Measurements from ENCODE around the gene COL4A1. TPM values are rescaled to one million over a fixed set of nuclear protein-coding genes. Genes with fewer than 3 reads are reported as not detected.

The COL4A1 gene
- total RNA-seq, 1 experiment from 2014 or later: 207 TPM

DNA sequence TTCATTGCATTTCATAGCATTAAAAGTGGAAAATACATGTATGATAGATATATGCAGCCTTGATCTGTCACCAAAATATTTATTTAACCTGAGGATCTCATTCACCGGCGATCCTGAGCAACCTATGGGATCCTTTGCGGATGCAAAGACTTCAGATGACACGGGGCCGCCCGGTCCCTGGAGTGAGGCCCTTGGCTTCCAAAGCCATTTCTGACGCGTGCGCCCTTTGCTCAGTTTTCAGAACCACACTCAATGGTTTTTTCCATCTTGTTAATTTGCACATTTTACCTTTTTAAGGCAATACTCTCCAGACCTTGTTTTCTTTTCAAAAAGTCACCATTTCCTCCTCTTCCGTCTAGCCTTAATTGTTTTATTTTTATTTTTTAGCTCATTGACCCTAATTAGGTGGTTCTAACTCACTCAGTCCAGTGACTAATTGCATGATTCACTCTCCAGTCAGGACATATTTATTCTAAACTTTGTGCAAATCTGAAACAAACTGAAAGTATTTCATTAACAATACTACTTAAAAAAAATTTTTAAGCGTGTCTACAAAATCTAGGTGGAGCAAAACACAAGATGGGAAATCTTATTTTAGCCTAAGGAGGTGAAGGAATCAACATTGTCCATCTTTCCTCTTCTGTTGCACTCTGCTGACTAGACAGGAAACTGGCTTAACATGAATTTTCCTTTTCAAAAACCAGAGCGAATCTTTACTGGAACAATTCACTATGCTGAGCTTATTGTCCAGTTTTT is 47.9 kb downstream of the COL4A1 start:
- DNase-seq (ENCODE audit: low read depth): peak; percentile 46

DNA sequence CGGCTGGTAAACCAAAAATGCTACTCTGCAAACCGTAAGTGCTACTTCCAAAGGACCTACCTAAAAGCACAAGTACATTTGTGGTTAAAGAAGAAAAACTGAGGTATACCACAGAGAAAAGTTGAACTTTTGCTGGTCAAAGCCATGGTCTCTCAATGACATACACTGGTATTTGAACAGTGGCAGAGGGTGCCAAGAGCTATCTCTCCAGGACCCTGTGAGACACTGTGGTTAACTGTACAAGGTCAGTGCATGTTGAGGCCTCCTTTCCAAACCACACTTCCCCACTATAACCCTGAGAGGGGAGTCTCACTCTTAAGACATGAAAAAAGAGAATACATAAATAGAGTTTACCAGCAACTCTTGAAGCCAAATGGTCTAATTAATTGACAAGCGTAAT is 49.5 kb downstream of the COL4A1 start:
- DNase-seq (ENCODE audit: low read depth): peak; percentile 10

DNA sequence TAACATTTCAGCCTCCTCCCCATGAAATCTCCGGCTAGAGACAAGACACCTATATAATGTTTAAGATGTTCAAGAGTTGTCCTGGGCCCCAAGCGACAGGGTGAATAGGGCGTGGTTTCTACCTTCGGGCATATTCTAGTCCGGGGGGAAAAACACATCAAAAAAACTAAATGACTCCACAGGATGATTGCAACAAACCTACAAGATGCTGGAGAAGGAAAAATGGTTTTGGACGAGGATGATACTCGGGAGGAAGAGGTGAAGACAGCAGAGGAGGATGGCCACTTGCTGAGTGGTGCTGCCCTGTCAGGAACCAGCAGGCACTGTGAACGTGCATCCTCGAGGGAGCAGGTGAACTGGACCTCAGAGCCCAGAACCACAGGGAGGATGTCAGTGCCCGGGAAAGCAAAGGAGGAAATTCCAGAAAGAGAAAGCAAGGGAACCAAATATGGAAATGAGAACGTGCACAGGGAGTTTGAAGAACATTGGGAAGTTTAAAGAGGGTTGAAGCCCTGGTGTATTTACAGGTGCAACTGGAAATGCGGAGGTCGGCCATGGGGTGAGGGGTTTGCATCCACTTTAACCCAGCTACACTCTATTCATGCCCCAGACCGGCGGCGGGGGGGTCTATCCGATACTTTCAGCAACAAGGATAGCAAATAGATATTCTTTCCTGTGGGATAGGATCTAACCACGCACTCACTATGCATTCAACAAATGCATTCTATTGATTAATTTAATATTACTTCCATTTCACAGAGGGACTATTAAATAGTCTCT is 50.6 kb downstream of the COL4A1 start:
- DNase-seq (ENCODE audit: low read depth): no peak

DNA sequence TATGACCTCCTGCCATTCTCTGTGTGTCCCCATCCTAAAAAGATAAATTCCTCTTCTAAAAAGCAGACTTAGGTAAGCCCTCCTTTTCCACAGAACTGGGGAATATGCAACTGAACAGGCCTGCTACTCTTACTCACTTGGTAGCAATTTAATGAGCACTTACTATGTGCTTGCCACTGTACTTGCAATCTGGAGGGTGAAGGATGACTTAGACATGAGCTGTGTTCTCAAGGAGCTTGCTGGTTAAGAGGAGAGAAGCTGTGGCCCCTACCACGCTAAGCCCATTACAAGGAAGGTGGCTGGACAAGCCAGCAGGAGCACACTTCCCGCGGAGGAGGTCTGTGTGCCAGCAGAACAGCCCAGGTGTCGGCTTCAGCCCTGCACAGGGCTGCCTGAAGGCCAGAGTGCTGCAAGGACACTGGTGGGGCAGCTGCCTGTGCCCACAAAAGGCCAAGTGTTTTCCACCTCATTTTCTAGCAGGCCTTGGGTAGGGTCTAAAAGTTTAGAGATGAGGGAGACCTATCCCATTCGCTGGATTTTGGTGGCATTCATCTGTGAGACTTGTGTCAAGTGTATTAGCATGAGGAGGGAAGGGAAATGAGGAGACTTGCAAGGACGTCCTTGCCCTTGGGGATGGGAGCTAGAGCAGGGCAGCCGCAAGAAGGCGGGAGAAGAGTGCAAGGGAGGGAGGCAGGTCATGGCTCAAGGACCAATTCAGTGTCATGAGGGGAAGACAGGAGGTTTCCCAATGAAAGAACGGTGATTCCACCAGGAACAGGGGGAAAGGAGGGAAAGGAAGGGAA is 52.0 kb downstream of the COL4A1 start:
- no peak for DNase-seq (ENCODE audit: low read depth)

DNA sequence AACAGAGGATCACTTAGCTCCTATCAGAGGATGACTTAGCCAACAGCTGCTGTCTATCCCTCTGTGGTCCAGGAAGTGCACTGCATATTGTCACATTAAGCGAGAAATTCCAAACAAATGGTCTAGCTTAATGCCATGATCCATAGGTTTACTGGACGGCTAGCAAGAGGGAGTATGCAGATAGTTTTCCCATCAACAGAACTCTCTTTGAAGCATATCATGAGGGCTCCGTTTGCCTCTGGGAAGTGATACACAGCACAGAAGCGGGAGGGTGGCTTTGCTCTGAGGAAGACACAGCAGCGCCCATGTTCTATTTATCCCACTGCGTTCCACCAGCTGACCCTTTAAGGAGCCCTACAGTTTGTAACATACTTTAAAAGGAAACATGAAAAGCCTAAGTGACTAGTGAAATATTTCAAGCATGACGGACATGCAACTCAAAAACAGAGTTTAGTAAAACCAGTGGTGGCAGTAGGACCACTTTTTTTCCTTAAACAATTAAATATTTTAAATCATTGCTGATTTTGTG is 52.7 kb downstream of the COL4A1 start:
- DNase-seq (ENCODE audit: low read depth): no peak

DNA sequence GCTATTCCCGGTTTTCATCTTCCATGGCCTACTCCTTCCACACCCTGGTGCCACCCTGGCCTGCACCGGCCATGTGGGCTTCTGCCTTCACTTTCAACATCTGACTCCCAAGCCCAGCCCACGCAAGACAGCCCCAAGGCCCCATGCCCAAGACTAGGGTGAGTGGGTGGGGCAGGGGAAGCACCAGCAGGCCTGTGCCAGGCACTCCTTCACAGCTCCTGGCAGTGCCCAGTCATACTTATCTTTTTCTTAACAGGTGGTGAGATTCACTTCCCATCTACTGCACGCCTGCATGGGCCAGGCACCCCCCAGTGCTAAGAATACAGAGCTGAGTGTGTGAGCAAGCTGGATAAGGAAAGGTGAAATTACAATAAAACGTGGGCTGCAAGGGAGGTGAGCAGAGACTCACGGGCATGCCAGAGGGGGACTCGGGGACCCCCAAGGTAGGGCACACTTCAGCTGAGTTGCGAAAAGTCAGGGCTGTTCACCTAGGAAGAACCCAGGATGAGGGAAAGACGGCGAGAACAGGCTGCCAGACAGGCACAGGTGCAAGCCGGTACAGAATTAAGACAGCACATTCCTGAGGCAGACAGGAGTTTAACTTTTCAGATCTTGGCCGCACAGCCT is 55.7 kb downstream of the COL4A1 start:
- DNase-seq (ENCODE audit: low read depth): no peak

DNA sequence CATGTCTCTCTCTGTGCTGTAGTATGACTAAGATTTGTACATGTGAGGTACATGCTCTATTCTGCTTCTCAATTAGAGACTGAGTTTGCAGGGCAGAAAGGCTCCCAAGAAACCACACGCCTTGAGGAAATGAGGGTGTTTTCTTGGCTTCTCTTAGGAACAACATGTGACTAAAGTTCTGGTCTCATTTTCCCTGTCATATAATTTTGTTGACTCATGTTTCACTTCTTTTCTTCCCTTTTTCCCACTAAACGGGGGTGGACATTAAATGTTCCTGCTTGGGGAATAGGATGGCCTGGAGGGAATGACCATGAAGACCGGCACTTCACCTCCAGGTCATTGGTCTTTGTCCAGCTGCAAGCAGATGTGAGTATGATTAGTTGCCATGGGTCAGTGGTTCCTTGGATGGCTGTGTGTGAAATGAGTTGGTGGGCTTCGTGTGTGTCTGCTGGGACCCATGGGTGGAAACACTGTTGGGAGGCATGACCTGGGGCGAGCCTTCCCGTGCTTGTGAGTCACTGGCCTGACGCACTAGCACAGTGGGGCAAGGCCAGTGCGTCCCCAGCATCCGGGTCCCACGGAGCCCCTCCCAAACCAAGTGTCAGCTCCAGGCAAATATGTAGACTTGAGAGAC is 56.6 kb downstream of the COL4A1 start:
- DNase-seq (ENCODE audit: low read depth): peak; percentile 88

DNA sequence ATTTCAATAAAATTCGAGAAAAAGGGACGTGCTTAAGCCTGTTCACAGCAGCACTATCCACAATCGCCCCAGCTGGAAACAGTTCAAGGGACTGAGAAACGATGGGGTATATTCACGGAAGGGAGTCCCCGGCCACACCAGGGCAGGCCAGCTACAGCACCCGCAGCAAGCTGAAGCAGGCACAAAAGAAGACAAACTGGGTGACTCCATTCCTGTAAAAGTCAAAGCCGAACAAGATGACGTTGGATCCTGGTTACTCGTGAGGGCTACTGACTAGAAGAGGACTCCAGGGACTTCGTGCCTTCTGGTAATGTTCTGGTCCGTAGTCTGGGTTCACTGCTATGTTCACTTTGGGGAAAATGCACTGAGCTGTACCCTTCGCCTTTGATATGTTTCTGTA is 57.6 kb downstream of the COL4A1 start:
- DNase-seq (ENCODE audit: low read depth): no peak

DNA sequence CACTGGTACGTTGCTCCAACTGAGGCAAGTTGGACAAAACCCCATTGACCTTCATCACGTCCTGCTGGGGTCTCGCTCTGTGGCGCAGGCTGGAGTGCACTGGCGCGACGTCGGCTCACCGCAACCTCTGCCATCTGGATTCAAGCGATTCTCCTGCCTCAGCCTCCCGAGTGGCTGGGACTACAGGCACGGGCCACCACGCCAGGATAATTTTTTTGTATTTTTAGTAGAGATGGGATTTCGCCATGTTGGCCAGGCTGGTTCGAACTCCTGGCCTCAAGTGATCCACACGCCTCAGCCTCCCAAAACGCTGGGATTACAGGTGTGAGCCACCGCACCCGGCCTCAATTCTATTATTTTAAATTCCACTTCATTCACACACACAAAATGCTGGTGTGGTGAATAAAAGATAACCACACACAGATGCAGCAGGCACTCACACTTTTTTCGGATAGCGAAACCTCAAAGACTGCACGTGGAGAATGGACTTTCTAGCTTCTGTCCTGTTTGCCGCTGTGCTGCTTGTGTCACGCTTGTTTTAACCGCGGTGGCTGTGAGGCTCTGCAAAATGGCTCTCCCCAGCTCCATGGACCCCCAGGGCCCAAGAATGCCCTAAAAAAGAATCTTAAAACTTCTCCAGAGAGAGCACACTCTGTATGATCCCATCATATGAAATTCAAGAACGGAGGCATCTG is 58.4 kb downstream of the COL4A1 start:
- DNase-seq (ENCODE audit: low read depth): no peak

DNA sequence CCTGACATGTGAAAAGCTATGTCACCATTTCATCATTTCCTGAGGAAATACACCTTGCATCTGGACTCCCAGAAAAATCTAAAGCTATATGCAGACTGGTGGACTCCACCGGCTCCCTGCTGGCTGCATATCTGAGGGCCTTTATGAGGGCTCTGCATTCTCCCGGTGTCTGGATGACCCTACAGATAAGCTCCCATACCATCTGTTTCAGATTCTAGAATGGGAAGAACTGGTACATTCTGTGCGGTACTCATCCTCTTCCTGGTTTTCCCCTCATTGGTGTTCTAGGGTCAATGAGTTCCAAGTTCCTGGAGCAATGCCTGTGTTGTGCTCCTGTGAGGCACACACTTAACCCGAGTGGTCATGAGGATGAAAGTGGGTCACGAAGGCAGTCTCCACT is 60.4 kb downstream of the COL4A1 start:
- DNase-seq (ENCODE audit: low read depth): no peak

DNA sequence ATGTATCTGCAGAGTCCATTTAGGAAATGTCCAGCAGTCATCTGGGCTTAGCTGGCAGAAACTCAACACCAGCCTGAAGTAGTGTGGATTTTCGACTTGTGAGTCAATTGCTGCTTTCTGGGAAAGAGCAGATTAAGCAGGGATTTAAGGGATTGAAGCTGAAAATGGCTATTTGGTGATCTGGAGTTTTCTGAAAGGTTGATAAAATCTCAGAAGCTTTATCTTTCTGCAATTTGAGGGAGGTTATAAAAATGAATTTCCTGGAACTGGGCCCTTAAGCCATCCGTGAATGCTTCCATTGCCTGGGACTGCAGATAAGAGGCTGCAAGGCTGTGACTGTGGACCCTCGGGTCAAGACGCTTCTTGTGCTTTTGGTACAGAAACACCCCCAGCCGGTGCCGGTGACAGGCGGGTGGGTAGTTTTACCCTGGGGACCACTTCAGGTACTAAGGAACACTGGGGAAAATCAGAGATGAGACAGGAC is 61.5 kb downstream of the COL4A1 start:
- DNase-seq (ENCODE audit: low read depth): no peak

DNA sequence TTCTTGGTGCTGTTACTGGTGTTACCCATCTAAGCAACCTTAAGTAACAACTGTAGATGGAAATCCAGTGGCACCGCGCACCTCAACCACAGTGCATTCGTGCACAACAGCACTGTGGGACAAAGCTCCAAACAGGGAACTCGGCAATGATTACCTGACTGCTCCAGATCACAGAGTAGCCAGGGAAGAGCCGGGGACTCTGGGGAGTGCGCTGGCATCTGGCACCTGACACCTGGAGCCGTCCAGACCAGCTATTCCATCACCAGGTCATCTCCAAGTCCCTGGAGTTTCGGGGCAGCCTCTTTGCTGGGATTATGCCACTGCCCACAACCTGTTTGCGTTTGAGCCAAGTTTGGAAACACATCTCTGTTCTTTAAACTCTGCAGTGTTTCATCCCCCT is 62.0 kb downstream of the COL4A1 start:
- no peak for DNase-seq (ENCODE audit: low read depth)

DNA sequence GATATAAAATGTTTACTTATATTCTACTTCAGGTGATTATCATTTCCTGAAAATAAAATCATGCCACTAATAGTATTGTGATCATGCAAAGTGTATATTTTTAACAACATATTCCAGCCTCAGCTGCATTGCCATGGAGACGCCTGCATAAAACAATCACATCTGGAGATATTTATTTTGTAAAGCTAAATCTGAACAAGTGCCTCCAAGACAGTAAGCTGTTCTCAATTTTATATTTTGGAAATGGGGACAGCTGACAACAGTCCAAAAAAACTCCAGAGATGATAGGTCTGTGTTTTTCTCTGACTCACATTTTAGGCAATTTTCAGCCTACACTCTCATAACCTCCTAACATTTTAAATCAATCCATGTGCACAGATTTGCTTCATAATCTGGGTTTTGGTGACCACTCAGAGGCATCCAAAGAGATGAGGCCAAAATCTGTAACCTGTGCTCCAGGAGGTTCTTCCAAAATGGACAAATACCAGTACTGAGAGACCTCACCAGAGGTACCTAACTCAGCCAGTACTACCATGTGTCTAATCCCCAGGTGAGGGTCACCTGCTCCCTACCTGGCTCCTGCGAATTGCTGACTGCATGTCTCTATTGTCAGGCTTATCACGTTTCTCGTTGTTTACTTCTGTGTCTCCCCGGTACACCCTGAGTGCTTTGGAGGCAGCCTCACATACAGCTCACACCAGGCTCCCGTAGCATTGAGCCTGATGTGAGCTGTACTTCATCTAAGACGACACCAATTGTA is 62.7 kb downstream of the COL4A1 start:
- no peak for DNase-seq (ENCODE audit: low read depth)

DNA sequence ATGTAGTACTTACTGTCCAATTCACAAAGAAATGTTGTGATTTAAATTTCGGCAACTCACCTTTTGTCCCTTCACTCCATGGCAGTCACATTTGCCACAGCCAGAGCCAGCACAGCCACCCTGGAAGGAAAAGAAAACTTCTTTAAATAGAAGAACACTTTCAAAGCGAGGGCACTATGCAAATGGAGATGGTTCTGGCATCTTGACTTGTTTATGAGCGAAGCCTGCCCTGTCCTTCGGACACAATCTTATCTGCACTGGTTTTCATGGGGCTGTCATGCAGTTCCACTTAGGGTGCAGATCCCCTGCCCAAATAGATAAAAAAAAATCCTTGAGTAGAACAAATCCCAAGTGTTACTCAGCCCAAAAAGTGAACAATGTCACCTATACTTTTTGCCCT is 64.3 kb downstream of the COL4A1 start:
- no peak for DNase-seq (ENCODE audit: low read depth)

DNA sequence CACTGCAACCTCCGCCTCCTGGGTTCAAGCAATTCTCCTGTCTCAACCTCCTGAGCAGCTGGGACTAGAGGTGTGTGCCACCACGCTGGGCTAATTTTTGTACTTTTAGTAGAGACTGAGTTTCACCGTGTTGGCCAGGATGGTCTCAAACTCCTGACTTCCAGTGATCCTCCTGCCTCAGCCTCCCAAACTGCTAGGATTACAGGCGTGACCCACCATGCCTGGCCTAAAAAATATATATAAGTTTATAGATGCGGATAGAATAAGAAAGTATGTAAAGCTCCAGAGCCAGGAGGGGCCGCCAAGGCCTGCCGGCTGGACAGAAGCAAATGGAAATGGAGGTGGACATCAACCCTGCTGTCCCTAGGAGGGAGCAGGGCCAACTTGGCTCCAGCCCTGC is 66.0 kb downstream of the COL4A1 start:
- no peak for DNase-seq (ENCODE audit: low read depth)

DNA sequence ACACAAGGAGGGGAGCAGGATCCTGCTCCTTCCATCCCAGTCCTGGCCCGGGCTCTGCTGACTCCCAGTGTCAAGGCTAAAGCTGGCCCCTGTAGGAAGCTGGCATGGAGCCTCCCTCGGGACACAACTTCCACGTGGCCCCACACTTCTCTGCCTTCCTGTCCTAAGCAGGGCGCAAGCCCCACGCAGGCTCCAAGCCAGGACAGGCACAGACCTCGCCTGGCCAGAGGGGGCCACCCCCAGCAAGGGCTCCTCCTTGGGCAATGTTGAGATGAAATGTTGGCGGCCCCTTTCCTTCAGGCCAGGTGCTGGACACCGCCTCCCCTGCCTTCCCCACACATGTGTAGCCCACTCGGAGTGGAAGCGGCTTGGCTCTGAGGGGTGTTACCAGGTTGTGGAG is 66.6 kb downstream of the COL4A1 start:
- no peak for DNase-seq (ENCODE audit: low read depth)

DNA sequence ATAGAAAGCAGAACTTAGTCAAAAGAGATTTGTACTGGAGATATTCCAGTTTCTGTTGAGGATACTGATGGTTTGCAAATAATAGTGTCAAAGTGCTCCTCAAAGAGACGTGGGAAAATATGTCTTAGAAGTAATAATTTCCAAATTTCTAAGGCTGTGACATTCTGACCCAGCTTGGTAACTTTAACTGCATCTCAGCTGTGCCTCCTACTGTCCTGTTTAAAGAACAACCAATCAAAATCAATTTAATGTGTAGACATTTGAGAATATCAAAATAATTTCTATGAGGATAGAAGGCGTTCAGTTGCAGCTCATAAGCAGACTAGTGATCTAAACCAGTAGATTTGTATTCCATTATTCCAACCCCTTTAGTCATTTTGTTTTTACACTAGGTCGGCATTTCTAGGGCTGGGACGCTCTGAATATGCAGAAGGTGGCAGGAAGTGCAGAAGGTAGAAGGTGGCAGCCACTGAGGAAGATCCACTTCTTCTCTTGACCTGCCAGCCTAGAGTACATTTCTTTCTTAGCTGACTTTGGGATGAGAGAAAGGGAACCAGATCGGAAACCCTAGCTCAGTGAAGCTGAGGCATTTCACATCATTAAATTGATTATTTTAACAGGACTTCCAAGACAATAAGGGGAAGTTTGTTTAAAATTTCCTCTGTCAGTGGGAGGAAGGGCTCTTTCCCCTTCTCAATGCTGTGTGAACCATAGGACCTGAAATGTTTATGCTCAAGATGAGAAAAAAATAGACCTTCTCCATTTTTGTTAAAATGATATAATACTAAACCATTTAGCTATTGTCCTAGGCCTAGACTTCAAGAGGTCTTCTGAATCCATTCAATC is 67.5 kb downstream of the COL4A1 start:
- DNase-seq (ENCODE audit: low read depth): no peak

DNA sequence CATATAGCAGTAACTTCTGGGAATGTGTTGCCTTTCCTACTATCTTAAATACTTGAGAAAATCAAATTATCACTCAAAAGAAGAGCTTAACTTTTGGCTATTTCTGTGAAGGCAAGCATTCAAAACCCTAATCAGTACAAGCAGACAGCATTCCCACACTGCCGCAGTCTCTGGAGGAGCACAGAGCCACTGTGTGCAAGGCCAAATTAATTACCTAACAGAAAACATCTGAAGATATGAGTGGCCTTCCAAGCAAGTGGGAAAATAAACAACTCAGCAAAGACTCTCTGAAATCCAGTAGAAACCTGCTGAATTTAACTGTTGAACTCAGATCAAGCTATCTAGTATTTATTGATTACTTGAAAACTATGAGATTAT is 68.2 kb downstream of the COL4A1 start:
- no peak for DNase-seq (ENCODE audit: low read depth)

Measured in RPMI7951 (cell line).